22Rv1 (cell line): Measurements from ENCODE around the gene OCA2.

Experiments
- H3K27ac ChIP-seq: fragments of 450-650 bp; 2 replicates; pipeline ENCODE4 v1.5.1; 2017
- CTCF ChIP-seq: fragments of 450-650 bp; IDR thresholded peaks from 2 replicates; pipeline ENCODE4 v1.5.1; 2017; ENCODE audit warnings: mild to moderate bottlenecking
- ZFX ChIP-seq: fragments of 450-650 bp; IDR thresholded peaks from 2 replicates; pipeline ENCODE4 v1.6.1; 2017; ENCODE audit warnings: antibody characterized with exemption, borderline replicate concordance

The OCA2 gene

GRCh38 chr15:27899583-27900285, 199.4 kb downstream of the OCA2 start:
- TF ChIP-seq CTCF (no peak), ZFX (no peak)
- no peak overlapping the region for H3K27ac ChIP-seq

- H3K27ac ChIP-seq: no peak overlapping the region
- TF ChIP-seq CTCF (no peak), ZFX (no peak)
These were observed 201.6 kb downstream of the OCA2 start for GRCh38 chr15:27897481-27897880.

- no peak overlapping the region for H3K27ac ChIP-seq
- TF ChIP-seq CTCF: no peak
- no peak for TF ChIP-seq ZFX
These were observed 204.5 kb downstream of the OCA2 start for GRCh38 chr15:27894645-27895044.

GRCh38 chr15:27889258-27889657, 209.9 kb downstream of the OCA2 start:
- no peak overlapping the region for H3K27ac ChIP-seq
- no peak for TF ChIP-seq CTCF
- TF ChIP-seq ZFX: no peak

GRCh38 chr15:27885201-27885600, 213.9 kb downstream of the OCA2 start:
- no peak overlapping the region for H3K27ac ChIP-seq
- TF ChIP-seq CTCF (no peak), ZFX (no peak)

GRCh38 chr15:27884726-27885125, 214.4 kb downstream of the OCA2 start:
- no peak overlapping the region for H3K27ac ChIP-seq
- TF ChIP-seq CTCF (no peak), ZFX (no peak)

GRCh38 chr15:27878841-27879240, 220.3 kb downstream of the OCA2 start:
- TF ChIP-seq CTCF: no peak
- H3K27ac ChIP-seq: no peak overlapping the region
